Nephron progenitor cell (in vitro differentiated cells): Measurements from ENCODE around the gene TXNRD3.

Experiments used
- DNase-seq: peaks from one replicate; pipeline ENCODE4 v3.0.0; 2021
- H3K27ac Mint-ChIP-seq: 2 replicates; pipeline ENCODE4 v1.8.0; 2021; ENCODE audit warnings: mild to moderate bottlenecking, moderate library complexity, mixed read lengths
- H3K27me3 Mint-ChIP-seq: 2 replicates; pipeline ENCODE4 v1.8.0; 2021; ENCODE audit warnings: mild to moderate bottlenecking, low read depth, mixed read lengths; ENCODE audit not compliant: poor library complexity
- H3K36me3 Mint-ChIP-seq: 2 replicates; pipeline ENCODE4 v1.8.0; 2021; ENCODE audit warnings: low read depth, mixed read lengths
- H3K4me1 Mint-ChIP-seq: 2 replicates; pipeline ENCODE4 v1.8.0; 2021; ENCODE audit warnings: mixed read lengths
- H3K4me3 Mint-ChIP-seq: 2 replicates; pipeline ENCODE4 v1.8.0; 2021; ENCODE audit warnings: mild to moderate bottlenecking, moderate library complexity, mixed read lengths
- H3K9me3 Mint-ChIP-seq: 2 replicates; pipeline ENCODE4 v1.8.0; 2021; ENCODE audit warnings: mild to moderate bottlenecking, moderate library complexity, mixed read lengths
- CTCF ChIP-seq: fragments of 200-600 bp; sonication (generic); IDR thresholded peaks from 2 replicates; pipeline ENCODE4 v1.5.0; 2021; ENCODE audit warnings: antibody characterized with exemption

TXNRD3 gene

GRCh38 chr3:126654571-126655383 is at the start of gene TXNRD3:
TSS of gene TXNRD3 (minus strand) at chr3:126655124.
- peak; percentile 89 for DNase-seq
- peak within 1 kb of the TSS; percentile 86 for H3K4me3 Mint-ChIP-seq
- H3K9me3 Mint-ChIP-seq = peaks cover 12% of the 10 kb centered on the region
- TF ChIP-seq CTCF = no peak
- no peak within 1 kb of the TSS for H3K27ac Mint-ChIP-seq
- H3K36me3 Mint-ChIP-seq = no peaks in the 10 kb centered on the region
- H3K4me1 Mint-ChIP-seq = peaks cover 4% of the 10 kb centered on the region
- H3K27me3 Mint-ChIP-seq = peaks cover 52% of the 10 kb centered on the region

DNA sequence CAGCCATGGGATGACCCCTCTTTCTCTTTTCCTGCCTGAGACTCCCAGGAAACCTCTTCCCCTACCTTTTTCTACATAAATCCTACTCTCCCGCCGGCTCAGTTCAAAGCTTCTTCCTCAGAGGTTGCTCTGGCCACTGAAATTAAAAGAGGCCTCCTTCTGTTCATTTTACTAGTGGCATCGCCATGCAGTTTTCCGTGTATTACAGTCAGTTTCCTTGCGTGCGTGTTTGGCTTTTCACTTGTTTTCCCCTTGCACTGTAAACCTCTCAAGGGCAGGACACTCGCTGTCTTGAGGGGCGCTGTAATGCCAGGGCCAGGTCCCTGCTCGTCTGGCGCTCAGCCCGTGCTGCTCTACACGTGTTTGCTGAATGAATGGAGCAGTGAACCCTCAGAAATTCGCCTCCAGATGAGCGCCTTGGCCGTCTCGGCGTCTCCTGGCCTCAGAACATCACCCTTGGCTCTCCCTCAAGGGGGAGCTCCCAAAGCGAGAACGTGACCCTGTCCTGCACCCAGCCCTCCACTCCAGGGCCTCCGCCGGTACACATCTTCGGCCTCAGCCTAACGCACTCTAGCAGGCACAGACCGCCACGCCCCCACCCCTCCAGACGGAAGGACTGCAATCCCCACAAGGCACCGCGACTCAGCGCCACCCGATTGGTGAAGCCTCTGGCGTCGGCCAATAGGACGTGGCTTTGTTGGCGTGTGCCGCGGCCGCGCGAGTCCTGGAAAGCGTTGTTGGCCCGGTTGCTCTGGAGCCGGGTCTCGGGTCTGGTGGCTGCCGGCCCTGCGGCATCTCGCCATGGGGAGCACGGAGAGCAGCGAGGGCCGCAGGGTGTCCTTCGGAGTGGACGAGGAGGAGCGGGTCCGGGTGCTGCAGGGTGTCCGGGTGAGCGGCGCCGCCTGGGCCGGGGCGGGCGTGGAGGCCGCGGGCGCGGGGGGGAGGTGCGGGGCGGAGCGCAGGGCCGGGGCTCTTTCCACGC is 48.9 kb upstream of the TXNRD3 start, which contains the start of gene CHCHD6:
CHCHD6 (plus strand) TSS at position 729 of the 982 bp plus-strand sequence; CDS start at position 802, 73 bp downstream.
- H3K4me1 Mint-ChIP-seq = peaks cover 16% of the 10 kb centered on the region
- H3K36me3 Mint-ChIP-seq = peaks cover 13% of the 10 kb centered on the region
- H3K27ac Mint-ChIP-seq = no peak within 1 kb of the TSS
- no peak for TF ChIP-seq CTCF
- peak within 1 kb of the TSS; percentile 89 for H3K4me3 Mint-ChIP-seq
- H3K27me3 Mint-ChIP-seq = peaks cover 42% of the 10 kb centered on the region
- peaks cover 10% of the 10 kb centered on the region for H3K9me3 Mint-ChIP-seq
- peak; percentile 98 for DNase-seq

- no peak for DNase-seq
- H3K9me3 Mint-ChIP-seq = peaks cover 10% of the 10 kb centered on the region
- peaks cover 9% of the 10 kb centered on the region for H3K4me1 Mint-ChIP-seq
- TF ChIP-seq CTCF = no peak
- no peak overlapping the region for H3K27ac Mint-ChIP-seq
- peaks cover 33% of the 10 kb centered on the region for H3K27me3 Mint-ChIP-seq
- H3K4me3 Mint-ChIP-seq = no peak overlapping the region
- no peaks in the 10 kb centered on the region for H3K36me3 Mint-ChIP-seq
Measured at GRCh38 chr3:126699011-126699410, 44.1 kb upstream of the TXNRD3 start.

GRCh38 chr3:126696701-126697267 is 41.9 kb upstream of the TXNRD3 start:
- Mint-ChIP-seq H3K36me3 (no peaks in the 10 kb centered on the region), H3K27me3 (peaks cover 32% of the 10 kb centered on the region), H3K27ac (no peak overlapping the region), H3K4me3 (no peak overlapping the region), H3K9me3 (peaks cover 8% of the 10 kb centered on the region), H3K4me1 (no peaks in the 10 kb centered on the region)
- no peak for DNase-seq
- TF ChIP-seq CTCF = no peak

DNA sequence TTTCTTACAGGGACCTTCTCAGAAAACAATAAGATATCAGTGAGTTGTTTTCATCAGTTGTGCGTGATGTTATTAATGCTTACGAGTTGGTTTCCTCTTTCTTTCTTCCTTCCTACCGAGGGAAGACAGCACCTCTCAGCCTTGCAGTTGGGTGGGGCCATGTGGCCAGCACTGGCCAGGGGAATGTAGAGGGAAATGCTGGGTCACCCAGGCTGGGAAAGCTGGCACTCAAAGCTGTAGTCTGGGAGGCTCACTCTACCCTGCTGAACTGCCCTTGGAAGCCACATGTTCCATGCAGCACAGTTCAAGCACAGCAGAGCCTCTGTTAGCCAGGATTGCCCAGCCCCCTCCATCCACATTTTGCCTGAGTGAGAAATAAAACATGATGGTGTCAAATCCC is 39.0 kb upstream of the TXNRD3 start:
- no peaks in the 10 kb centered on the region for H3K9me3 Mint-ChIP-seq
- H3K27ac Mint-ChIP-seq = no peak overlapping the region
- TF ChIP-seq CTCF = no peak

More for the DNA sequence above, 39.0 kb upstream of the TXNRD3 start:
- DNase-seq = no peak
- Mint-ChIP-seq H3K36me3 (no peaks in the 10 kb centered on the region), H3K27me3 (peaks cover 25% of the 10 kb centered on the region), H3K4me3 (no peak overlapping the region), H3K4me1 (no peaks in the 10 kb centered on the region)
